ENCODE results near the gene USO1.

GRCh38 chr4:75745721-75746199, 21.4 kb downstream of the USO1 start:
- no peak for TF ChIP-seq CTCF (IDR thresholded peaks at IDR 0.05)
- TF ChIP-seq POLR2A (IDR thresholded peaks at IDR 0.05): no peak
- no peak for TF ChIP-seq EP300 (IDR thresholded peaks at IDR 0.05)
